Ovary (tissue), 9 donors: ENCODE data around the gene CLEC16A. TPM values are rescaled to one million over a fixed set of nuclear protein-coding genes. Genes with fewer than 3 reads are reported as not detected.

Experiments used
- DNase-seq, 5 donors: peaks; one replicate each; pipeline ENCODE4 v3.0.0-alpha.2; 2019 to 2020
- H3K27ac ChIP-seq, 2 donors: fragments of 200-600 bp; one replicate each; pipeline versions ENCODE4 v1.5.1 to v1.8.0; 2019 to 2022
- H3K27me3 ChIP-seq: fragments of 200-600 bp; one replicate; pipeline ENCODE4 v1.8.0; 2022
- H3K36me3 ChIP-seq: fragments of 200-600 bp; sonication (generic); one replicate; pipeline ENCODE4 v1.5.1; 2019
- H3K4me1 ChIP-seq: one replicate; pipeline ENCODE4 v1.8.1; 2013; ENCODE audit warnings: mild to moderate bottlenecking, moderate library complexity; ENCODE audit not compliant: insufficient read depth
- H3K4me3 ChIP-seq: fragments of 200-600 bp; sonication (generic); one replicate; pipeline ENCODE4 v1.5.1; 2017
- H3K9me3 ChIP-seq, 2 donors: fragments of 200-600 bp in 1 of 2; sonication (generic) in 1 of 2; one replicate each; pipeline versions ENCODE4 v1.5.1 to v1.8.1; 2013 to 2019; ENCODE audit warnings: mild to moderate bottlenecking in 1 of 2, moderate library complexity in 1 of 2
- EP300 ChIP-seq: sonication (generic); formaldehyde crosslinking; IDR thresholded peaks from one replicate; pipeline ENCODE4 v1.6.1; 2017; ENCODE audit warnings: antibody characterized with exemption
- POLR2A ChIP-seq: fragments of 450-650 bp; IDR thresholded peaks from one replicate; pipeline ENCODE4 v1.6.1; 2017; ENCODE audit warnings: antibody characterized with exemption, mild to moderate bottlenecking, moderate library complexity
- WGBS, 3 donors: extraction: QIAGEN DNeasy Blood & Tissue Kit in 1 of 3; methylation state at CpG; one replicate each; pipeline versions ENCODE4 v1.1.5 to v1.1.7; 2013 to 2017; 5-methylcytosine and 5-hydroxymethylcytosine counted together
- intact Hi-C, 4 donors: fragments of 100-400 bp; cut with DNase I; formaldehyde crosslinking; loops; one replicate each; pipeline versions ENCODE4 v1.11.0 to v1.15.1; 2022 to 2023
- polyA plus RNA-seq, 2 donors: library from polyadenylated mRNA; stranded (reverse); fragments of 200-250 nt in 1 of 2; fragments of 350-450 nt in 1 of 2; fragmentation: Illumina TruSeq in 1 of 2; extraction: RNeasy Lipid Tissue Mini Kit (QIAGEN cat#74804) in 1 of 2; gene quantifications; one replicate each; pipeline ENCODE4 v1.2.3, GENCODE V29; 2013 to 2014
- total RNA-seq, 7 donors: library from RNA; depleted of rRNA in 2 of 7; stranded (reverse); fragments of >200 nt in 2 of 7; fragmentation: NEBNext Ultra II Directional in 3 of 7; extraction: Animal tissue kit (Norgen Biotek cat#: 25700) in 3 of 7; gene quantifications; one replicate each; pipeline versions ENCODE4 v1.1.0 to v1.2.4, GENCODE V29; 2016 to 2023
- TF ChIP-seq, protein P1 (sequence below), 3 donors: fragments of 450-650 bp in 2 of 3; fragments of 200-600 bp in 1 of 3; IDR thresholded peaks; one replicate each; pipeline versions ENCODE4 v1.5.1 to v1.8.0; 2016 to 2022; ENCODE audit warnings: antibody characterized with exemption in 3 of 3, mild to moderate bottlenecking in 1 of 3
- donor health status: DM: no; HTN: no; CAD: no; lungs with moderate emphysema.
- donor health status: DM: no; HTN: no; CAD: no.
- donor health status: Bipolar disorder and iron deficiency.
- donor health status: DM: yes; HTN: yes; CAD: no.
- donor health status: DM: no; HTN: no; CAD: no.
- donor health status: DM: yes; HTN: yes; CAD: no.

CLEC16A gene
- total and polyA plus RNA-seq, 9 donors: 6.4 to 28.1 (median 16.5) TPM

DNA sequence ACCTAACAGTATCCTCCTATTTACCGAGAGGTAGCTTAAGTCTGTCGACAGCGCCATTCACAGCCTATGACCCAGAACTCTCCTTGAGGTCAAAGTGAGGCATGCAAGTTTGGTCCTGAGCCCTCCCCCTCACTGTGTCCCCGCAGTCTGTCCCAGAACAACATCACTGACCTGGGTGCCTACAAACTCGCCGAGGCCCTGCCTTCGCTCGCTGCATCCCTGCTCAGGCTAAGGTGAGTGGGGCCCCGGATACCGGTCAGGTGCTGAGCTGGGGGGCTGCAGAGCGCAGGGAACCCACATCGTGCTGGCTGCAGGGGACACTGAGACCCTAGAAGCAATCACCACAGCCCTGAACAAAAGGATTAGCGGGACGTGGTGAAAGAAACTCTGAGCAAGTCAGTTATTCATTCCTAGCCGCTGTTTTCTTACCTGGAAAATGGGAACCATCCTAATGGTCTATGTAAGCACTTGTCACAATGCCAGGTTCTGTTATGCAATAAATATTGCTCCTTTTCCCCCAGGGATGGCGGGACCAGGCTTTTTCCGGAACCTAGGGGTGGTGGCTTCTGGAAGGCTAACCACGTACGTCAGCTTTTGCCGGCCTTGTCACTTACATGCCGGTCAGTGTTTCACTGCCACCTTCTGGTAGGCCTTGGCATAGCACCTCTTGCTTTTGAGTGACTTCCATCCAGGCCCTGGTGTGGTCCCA is 25.9 kb upstream of the CLEC16A start:
- WGBS, 3 donors: 41 to 53% (median 41%) methylated on average over 21 of the region's 21 CpGs
- no peaks in the 10 kb centered on the region for H3K36me3 ChIP-seq
- no peak overlapping the region for H3K4me3 ChIP-seq
- peaks cover 8% of the 10 kb centered on the region for H3K4me1 ChIP-seq
- no peaks in the 10 kb centered on the region for H3K9me3 ChIP-seq
- TF ChIP-seq EP300 (peak; percentile 54), POLR2A (no peak)
- TF ChIP-seq, protein P1, sequence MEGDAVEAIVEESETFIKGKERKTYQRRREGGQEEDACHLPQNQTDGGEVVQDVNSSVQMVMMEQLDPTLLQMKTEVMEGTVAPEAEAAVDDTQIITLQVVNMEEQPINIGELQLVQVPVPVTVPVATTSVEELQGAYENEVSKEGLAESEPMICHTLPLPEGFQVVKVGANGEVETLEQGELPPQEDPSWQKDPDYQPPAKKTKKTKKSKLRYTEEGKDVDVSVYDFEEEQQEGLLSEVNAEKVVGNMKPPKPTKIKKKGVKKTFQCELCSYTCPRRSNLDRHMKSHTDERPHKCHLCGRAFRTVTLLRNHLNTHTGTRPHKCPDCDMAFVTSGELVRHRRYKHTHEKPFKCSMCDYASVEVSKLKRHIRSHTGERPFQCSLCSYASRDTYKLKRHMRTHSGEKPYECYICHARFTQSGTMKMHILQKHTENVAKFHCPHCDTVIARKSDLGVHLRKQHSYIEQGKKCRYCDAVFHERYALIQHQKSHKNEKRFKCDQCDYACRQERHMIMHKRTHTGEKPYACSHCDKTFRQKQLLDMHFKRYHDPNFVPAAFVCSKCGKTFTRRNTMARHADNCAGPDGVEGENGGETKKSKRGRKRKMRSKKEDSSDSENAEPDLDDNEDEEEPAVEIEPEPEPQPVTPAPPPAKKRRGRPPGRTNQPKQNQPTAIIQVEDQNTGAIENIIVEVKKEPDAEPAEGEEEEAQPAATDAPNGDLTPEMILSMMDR (IDR thresholded peaks at IDR 0.05): peak; percentile 84 to 87 (median 86)
- intact Hi-C loops: loop anchor here (5.0 to 10.0 kb wide), 5 partner anchors 154 to 406 kb away; partner anchors contain the start of gene NUBP1 (in 2 of the 4)
- peak; percentile 86 to 96 (median 90) for DNase-seq
- no peak overlapping the region for H3K27ac ChIP-seq
- no peaks in the 10 kb centered on the region for H3K27me3 ChIP-seq

DNA sequence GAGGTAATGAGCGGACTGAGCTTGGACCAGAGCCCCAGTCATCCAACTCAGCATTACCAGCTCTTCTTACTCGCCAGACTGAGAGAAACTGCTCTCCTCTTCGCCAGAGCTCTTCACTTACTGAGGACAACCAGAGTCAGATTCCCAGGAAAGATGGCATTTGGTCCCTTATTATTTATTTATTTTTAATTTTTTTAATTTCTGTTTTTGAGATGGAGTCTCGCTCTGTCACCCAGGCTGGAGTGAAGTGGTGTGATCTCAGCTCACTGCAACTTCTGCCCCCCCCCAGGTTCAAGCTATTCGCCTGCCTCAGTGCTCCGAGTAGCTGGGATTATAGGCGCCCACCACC is 25.4 kb upstream of the CLEC16A start:
- 50 to 57% (median 54%) methylated on average over 7 of the region's 7 CpGs for WGBS, 3 donors
- intact Hi-C loops: loop anchor here (5.0 to 10.0 kb wide), 5 partner anchors 154 to 407 kb away; partner anchors contain the start of gene NUBP1 (in 2 of the 4)
- no peak for TF ChIP-seq EP300
- TF ChIP-seq, protein P1 (IDR thresholded peaks at IDR 0.05): no peak
- TF ChIP-seq POLR2A: no peak
- Histone ChIP-seq H3K4me1 (peaks cover 10% of the 10 kb centered on the region), H3K36me3 (no peaks in the 10 kb centered on the region), H3K4me3 (no peak overlapping the region), H3K27ac (no peak overlapping the region), H3K9me3 (no peaks in the 10 kb centered on the region), H3K27me3 (no peaks in the 10 kb centered on the region)
- DNase-seq: no peak

DNA sequence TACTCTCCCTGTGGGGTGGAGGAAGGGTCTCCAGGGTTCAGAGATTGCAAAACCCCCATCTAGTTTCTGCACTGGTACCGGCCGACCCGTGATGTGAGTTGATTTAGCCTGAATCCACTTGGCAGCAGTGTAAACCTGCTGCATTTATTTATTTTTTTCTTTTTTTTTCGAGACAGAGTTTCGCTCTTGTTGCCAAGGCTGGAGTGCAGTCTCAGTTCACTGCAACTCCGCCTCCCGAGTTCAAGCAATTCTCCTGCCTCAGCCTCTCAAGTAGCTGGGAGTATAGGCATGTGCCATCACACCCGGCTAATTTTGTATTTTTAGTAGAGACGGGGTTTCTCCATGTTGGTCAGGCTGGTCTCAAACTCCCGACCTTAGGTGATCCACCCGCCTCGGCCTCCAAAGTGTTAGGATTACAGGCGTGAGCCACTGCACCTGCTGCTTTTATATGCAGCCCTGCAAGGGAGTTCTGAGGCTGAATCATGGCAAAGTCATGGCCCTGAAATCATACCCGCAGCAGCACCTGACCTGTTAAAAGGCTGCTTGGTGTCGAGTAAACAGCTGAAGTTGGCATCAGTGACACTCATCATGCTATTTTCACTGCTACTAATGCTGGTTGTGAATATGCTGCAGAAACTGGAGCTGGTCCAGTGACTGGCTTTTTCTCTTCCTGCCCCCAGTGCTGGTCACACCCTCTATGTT is 23.5 kb upstream of the CLEC16A start:
- Histone ChIP-seq H3K4me1 (peaks cover 10% of the 10 kb centered on the region), H3K9me3 (no peaks in the 10 kb centered on the region), H3K27me3 (no peaks in the 10 kb centered on the region), H3K36me3 (no peaks in the 10 kb centered on the region), H3K27ac (no peak overlapping the region), H3K4me3 (no peak overlapping the region)
- TF ChIP-seq POLR2A (no peak), EP300 (no peak)
- TF ChIP-seq, protein P1 (IDR thresholded peaks at IDR 0.05): no peak
- DNase-seq: no peak
- 74 to 86% (median 82%) methylated on average over 15 of the region's 15 CpGs for WGBS, 3 donors
- intact Hi-C loops: loop anchor here in 3 of 4 donors (10.0 kb wide), 2 partner anchors 156 to 406 kb away; no protein-coding TSS in a partner anchor

DNA sequence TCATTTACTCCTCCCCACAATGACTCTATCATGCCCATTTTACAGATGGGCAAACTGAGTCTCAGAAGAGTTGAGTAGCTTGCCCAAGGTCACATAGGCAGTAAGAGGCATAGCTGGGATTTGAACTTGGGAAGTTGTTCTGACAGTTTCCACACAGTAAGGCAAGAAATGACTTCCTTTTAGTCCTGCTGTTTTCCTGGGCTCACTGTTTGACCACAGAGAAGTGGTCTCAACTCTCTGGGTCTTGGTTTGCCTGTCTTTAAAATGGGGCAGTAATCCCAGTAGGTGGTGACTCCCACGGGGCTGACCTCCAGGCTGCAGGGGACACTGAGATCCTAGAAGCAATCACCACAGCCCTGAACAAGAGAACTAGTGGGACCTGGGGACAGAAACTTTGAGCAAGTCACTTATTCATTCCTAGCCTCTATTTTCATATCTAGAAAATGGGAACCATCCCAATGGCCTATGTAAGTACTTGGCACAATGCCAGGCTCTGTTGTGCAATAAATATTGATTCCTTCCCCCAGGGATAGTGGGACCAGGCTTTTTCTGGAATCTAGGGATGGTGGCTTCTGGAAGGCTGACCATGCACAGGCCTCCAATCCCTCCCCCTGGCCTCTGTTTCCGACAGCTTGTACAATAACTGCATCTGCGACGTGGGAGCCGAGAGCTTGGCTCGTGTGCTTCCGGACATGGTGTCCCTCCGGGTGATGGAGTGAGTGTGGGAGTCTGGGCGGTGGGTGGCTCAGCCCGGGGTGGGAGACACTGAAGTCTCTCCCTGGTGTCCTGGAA is 22.6 kb upstream of the CLEC16A start:
- DNase-seq: no peak
- no peaks in the 10 kb centered on the region for H3K27me3 ChIP-seq
- H3K36me3 ChIP-seq: no peaks in the 10 kb centered on the region
- no peak for TF ChIP-seq POLR2A
- TF ChIP-seq EP300: no peak
- TF ChIP-seq, protein P1 (IDR thresholded peaks at IDR 0.05): no peak
- H3K4me3 ChIP-seq: no peak overlapping the region
- H3K27ac ChIP-seq: peak overlapping the region in 1 of 2 donors; percentile 6
- H3K9me3 ChIP-seq: no peaks in the 10 kb centered on the region
- peaks cover 10% of the 10 kb centered on the region for H3K4me1 ChIP-seq
- 20 to 58% (median 56%) methylated on average over 10 of the region's 10 CpGs for WGBS, 3 donors
- intact Hi-C loops: loop anchor here in 3 of 4 donors (10.0 kb wide), 2 partner anchors 157 to 407 kb away; no protein-coding TSS in a partner anchor
